Hepatocyte (in vitro differentiated cells): Measurements from ENCODE around the gene RASA3. TPM values are rescaled to one million over a fixed set of nuclear protein-coding genes. Genes with fewer than 3 reads are reported as not detected.

ENCODE experiments used
- DNase-seq: peaks from one replicate; pipeline ENCODE4 v3.0.0-alpha.2; 2016; ENCODE audit warnings: low spot score
- H2AFZ ChIP-seq: fragments of 200-600 bp; sonication (generic); 2 replicates; pipeline ENCODE4 v1.6.0; 2016; ENCODE audit warnings: antibody characterized with exemption, mild to moderate bottlenecking
- H3K27ac ChIP-seq: fragments of 200-600 bp; sonication (generic); 2 replicates; pipeline ENCODE4 v1.5.1; 2016; ENCODE audit warnings: mild to moderate bottlenecking
- H3K27me3 ChIP-seq: fragments of 200-600 bp; sonication (generic); 2 replicates; pipeline ENCODE4 v1.6.1; 2016
- H3K36me3 ChIP-seq: fragments of 200-600 bp; sonication (generic); replicated peaks from 2 replicates; pipeline ENCODE4 v1.5.1; 2016; ENCODE audit warnings: low read depth; ENCODE audit not compliant: insufficient read depth
- H3K4me1 ChIP-seq: fragments of 200-600 bp; sonication (generic); 2 replicates; pipeline ENCODE4 v1.5.1; 2016; ENCODE audit warnings: mild to moderate bottlenecking, moderate library complexity; ENCODE audit not compliant: insufficient read depth
- H3K4me2 ChIP-seq: fragments of 200-600 bp; sonication (generic); 2 replicates; pipeline ENCODE4 v1.6.0; 2016
- H3K4me3 ChIP-seq: fragments of 200-600 bp; sonication (generic); 2 replicates; pipeline ENCODE4 v1.5.1; 2016; ENCODE audit warnings: mild to moderate bottlenecking
- H3K79me2 ChIP-seq: fragments of 200-600 bp; sonication (generic); 2 replicates; pipeline ENCODE4 v1.6.0; 2017; ENCODE audit warnings: mild to moderate bottlenecking
- H3K9me2 ChIP-seq: fragments of 200-600 bp; sonication (generic); replicated peaks from 2 replicates; pipeline ENCODE4 v1.6.0; 2017; ENCODE audit warnings: mild to moderate bottlenecking; ENCODE audit not compliant: insufficient read depth
- H3K9me3 ChIP-seq: fragments of 200-600 bp; sonication (generic); 2 replicates; pipeline ENCODE4 v1.5.1; 2016; ENCODE audit warnings: low read depth, mild to moderate bottlenecking
- H4K20me1 ChIP-seq: fragments of 200-600 bp; sonication (generic); 2 replicates; pipeline ENCODE4 v1.6.0; 2016; ENCODE audit warnings: mild to moderate bottlenecking; ENCODE audit not compliant: insufficient read depth, poor library complexity, severe bottlenecking
- CTCF ChIP-seq: fragments of 200-600 bp; sonication (generic); IDR thresholded peaks from 2 replicates; pipeline ENCODE4 v1.5.1; 2016; ENCODE audit warnings: antibody characterized with exemption, mild to moderate bottlenecking; ENCODE audit not compliant: poor library complexity
- EZH2 ChIP-seq: fragments of 200-600 bp; sonication (generic); IDR thresholded peaks from 2 replicates; pipeline ENCODE4 v1.6.1; 2016; ENCODE audit warnings: antibody characterized with exemption, mild to moderate bottlenecking, borderline replicate concordance
- EZH2phosphoT487 ChIP-seq: fragments of 200-600 bp; sonication (generic); IDR thresholded peaks from one replicate; pipeline ENCODE4 v1.6.1; 2018; ENCODE audit warnings: antibody characterized with exemption, mild to moderate bottlenecking, low read depth, moderate library complexity; ENCODE audit not compliant: unreplicated experiment, severe bottlenecking
- WGBS: methylation state at CpG from one replicate; pipeline ENCODE4 v1.1.6; 2016; ENCODE audit warnings: low lambda C conversion rate; ENCODE audit errors: missing lambda C conversion rate; 5-methylcytosine and 5-hydroxymethylcytosine counted together
- polyA plus RNA-seq: library from polyadenylated mRNA; unstranded; fragments of >200 nt; fragmentation: Nextera tagmentation; extraction: Ambion mirVana; gene quantifications from 2 replicates; pipeline ENCODE4 v1.2.1, GENCODE V29; 2016
- total RNA-seq: library from RNA; depleted of rRNA; stranded (reverse); fragments of >200 nt; gene quantifications from 2 replicates; pipeline ENCODE4 v1.2.3, GENCODE V29; 2014

RASA3 gene
- total and polyA plus RNA-seq, 2 experiments from 2014 or later = 5.6 to 6.1 TPM

- Histone ChIP-seq H3K4me3 (no peak overlapping the region), H3K27ac (no peak overlapping the region), H3K79me2 (no peaks in the 10 kb centered on the region)
Measured at GRCh38 chr13:114027046-114027715, 105.2 kb downstream of the RASA3 start.

GRCh38 chr13:114026481-114026880 is 105.9 kb downstream of the RASA3 start:
- 96% methylated on average over 11 of the region's 11 CpGs for WGBS
- no peaks in the 10 kb centered on the region for H3K79me2 ChIP-seq
- H3K9me3 ChIP-seq = no peaks in the 10 kb centered on the region
- no peaks in the 10 kb centered on the region for H3K4me1 ChIP-seq
- H3K4me2 ChIP-seq = no peak overlapping the region
- TF ChIP-seq CTCF (no peak), EZH2phosphoT487 (no peak), EZH2 (no peak)
- H3K4me3 ChIP-seq = no peak overlapping the region
- DNase-seq = no peak
- H3K27ac ChIP-seq = no peak overlapping the region
- no peaks in the 10 kb centered on the region for H4K20me1 ChIP-seq
- H3K27me3 ChIP-seq = no peaks in the 10 kb centered on the region
- H2AFZ ChIP-seq = no peak overlapping the region
- no peaks in the 10 kb centered on the region for H3K9me2 ChIP-seq
- no peaks in the 10 kb centered on the region for H3K36me3 ChIP-seq

More at GRCh38 chr13:114027046-114027715, 105.2 kb downstream of the RASA3 start:
- H3K36me3 ChIP-seq = no peaks in the 10 kb centered on the region
- H4K20me1 ChIP-seq = no peaks in the 10 kb centered on the region
- H3K9me3 ChIP-seq = no peaks in the 10 kb centered on the region
- H3K4me2 ChIP-seq = no peak overlapping the region
- no peak overlapping the region for H2AFZ ChIP-seq
- DNase-seq = no peak
- no peaks in the 10 kb centered on the region for H3K9me2 ChIP-seq
- H3K4me1 ChIP-seq = peaks cover 2% of the 10 kb centered on the region
- WGBS = 79% methylated on average over 13 of the region's 21 CpGs
- TF ChIP-seq EZH2 = no peak
- no peak for TF ChIP-seq EZH2phosphoT487
- no peak for TF ChIP-seq CTCF
- H3K27me3 ChIP-seq = no peaks in the 10 kb centered on the region

GRCh38 chr13:114025714-114026431 is 106.5 kb downstream of the RASA3 start:
- no peaks in the 10 kb centered on the region for H4K20me1 ChIP-seq
- no peaks in the 10 kb centered on the region for H3K4me1 ChIP-seq
- H3K4me2 ChIP-seq = no peak overlapping the region
- no peak overlapping the region for H3K27ac ChIP-seq
- no peaks in the 10 kb centered on the region for H3K79me2 ChIP-seq
- no peaks in the 10 kb centered on the region for H3K36me3 ChIP-seq
- H3K9me3 ChIP-seq = no peaks in the 10 kb centered on the region
- no peak overlapping the region for H3K4me3 ChIP-seq
- no peaks in the 10 kb centered on the region for H3K27me3 ChIP-seq
- WGBS = 69% methylated on average over 25 of the region's 25 CpGs
- TF ChIP-seq EZH2phosphoT487 = no peak
- TF ChIP-seq CTCF = peak; percentile 26
- no peak for TF ChIP-seq EZH2
- no peak for DNase-seq
- no peak overlapping the region for H2AFZ ChIP-seq
- no peaks in the 10 kb centered on the region for H3K9me2 ChIP-seq
